SK-N-MC (cell line): Measurements from ENCODE around the gene LRRC53.

Experiments
- DNase-seq: peaks from one replicate; pipeline ENCODE4 v3.0.0-alpha.2; 2011; ENCODE audit warnings: low read depth, low spot score
- H3K27ac ChIP-seq: fragments of 200-600 bp; sonication (generic); 2 replicates; pipeline ENCODE4 v1.5.1; 2016; ENCODE audit warnings: mixed run types
- H3K36me3 ChIP-seq: fragments of 200-600 bp; sonication (generic); 2 replicates; pipeline ENCODE4 v1.6.1; 2017; ENCODE audit warnings: antibody characterized with exemption, low read length, mixed read lengths; ENCODE audit not compliant: insufficient read depth
- H3K4me3 ChIP-seq: fragments of 200-600 bp; sonication (generic); 2 replicates; pipeline ENCODE4 v1.5.1; 2016
- H3K9ac ChIP-seq: fragments of 200-600 bp; sonication (generic); 2 replicates; pipeline ENCODE4 v1.8.0; 2017; ENCODE audit warnings: mixed run types, mixed read lengths; ENCODE audit not compliant: insufficient read length
- H3K9me3 ChIP-seq: fragments of 200-600 bp; sonication (generic); 2 replicates; pipeline ENCODE4 v1.6.1; 2017; ENCODE audit warnings: low read depth, mild to moderate bottlenecking, antibody characterized with exemption, low read length, moderate library complexity, mixed read lengths
- EZH2 ChIP-seq: fragments of 200-600 bp; sonication (generic); IDR thresholded peaks from one replicate; pipeline ENCODE4 v1.6.1; 2017; ENCODE audit warnings: antibody characterized with exemption
- FOXP2 ChIP-seq: optimal IDR thresholded peaks from 2 replicates; pipeline ENCODE3; 2011; ENCODE audit warnings: mild to moderate bottlenecking, moderate library complexity; ENCODE audit not compliant: insufficient read depth; ENCODE audit errors: extremely low read length, control extremely low read depth
- POLR2AphosphoS5 ChIP-seq: IDR thresholded peaks from 2 replicates; pipeline ENCODE4 v1.6.1; 2012; ENCODE audit warnings: mild to moderate bottlenecking, low read depth, low read length, borderline replicate concordance

The LRRC53 gene

GRCh38 chr1:74420467-74420866 lies 91.9 kb downstream of the LRRC53 start:
- H3K27ac ChIP-seq: no peak overlapping the region
- no peaks in the 10 kb centered on the region for H3K9me3 ChIP-seq
- TF ChIP-seq POLR2AphosphoS5 (no peak), FOXP2 (no peak), EZH2 (no peak)
- H3K9ac ChIP-seq: no peak overlapping the region
- no peak overlapping the region for H3K4me3 ChIP-seq
- H3K36me3 ChIP-seq: no peaks in the 10 kb centered on the region
- DNase-seq: no peak
